OCI-LY7 (cell line): ENCODE measurements around the gene SMCO1.

Experiments
- CTCF ChIP-seq: fragments of 200-600 bp; sonication (generic); conservative IDR thresholded peaks from 2 replicates; pipeline ENCODE4 v1.5.1; 2014; ENCODE audit warnings: mild to moderate bottlenecking, antibody characterized with exemption, low read length, moderate library complexity, mixed read lengths
- EZH2phosphoT487 ChIP-seq: fragments of 200-600 bp; sonication (generic); IDR thresholded peaks from 2 replicates; pipeline ENCODE4 v1.6.1; 2018; ENCODE audit warnings: low read depth, borderline replicate concordance, mild to moderate bottlenecking, mixed run types, antibody characterized with exemption, low read length, moderate library complexity, mixed read lengths

- TF ChIP-seq CTCF, result no peak
- TF ChIP-seq EZH2phosphoT487, result no peak
Observed at GRCh38 chr3:196544491-196544992, 29.4 kb upstream of the SMCO1 start.
